Measurements from ENCODE around the gene CCDC92B. TPM values are rescaled to one million over a fixed set of nuclear protein-coding genes. Genes with fewer than 3 reads are reported as not detected.
"Not testable (repeated sequence)": the region's sequence is repeated elsewhere in the genome, so short reads cannot be mapped to it uniquely, and the experiment has no call there.

Gene CCDC92B
- total RNA-seq, 4 donors from 2014 or later = 0.15 to 0.57 (median 0.35) TPM; not detected in 1

DNA sequence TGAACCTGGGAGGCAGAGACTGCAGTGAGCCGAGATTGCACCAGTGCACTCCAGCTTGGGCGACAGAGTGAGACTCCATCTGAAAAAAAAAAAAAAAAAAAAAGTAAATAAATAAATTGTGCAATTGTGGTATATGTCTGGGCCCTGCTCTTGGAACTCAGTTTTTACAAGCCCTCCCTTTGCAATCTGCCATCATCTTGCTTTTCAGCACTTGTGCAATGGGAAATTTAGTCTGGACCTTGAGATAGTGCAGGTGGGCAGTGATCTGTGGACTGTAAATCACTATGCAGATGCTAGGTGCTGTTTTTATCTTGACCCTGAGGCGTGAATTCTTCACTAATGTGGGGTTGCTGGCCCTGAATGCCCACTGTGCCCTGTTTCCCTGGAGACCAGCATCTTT is 40.2 kb upstream of the CCDC92B start:
- Histone ChIP-seq H3K27me3 (peaks cover 0 to 40% (median 0%) of the 10 kb centered on the region in 4 donors), H3K36me3 (no peaks in the 10 kb centered on the region), H3K9me3 (no peaks in the 10 kb centered on the region), H3K4me3 (no peak overlapping the region), H3K4me1 (peaks cover 0 to 14% (median 5%) of the 10 kb centered on the region in 3 donors), H3K27ac (no peak overlapping the region)
- TF ChIP-seq, protein P1, sequence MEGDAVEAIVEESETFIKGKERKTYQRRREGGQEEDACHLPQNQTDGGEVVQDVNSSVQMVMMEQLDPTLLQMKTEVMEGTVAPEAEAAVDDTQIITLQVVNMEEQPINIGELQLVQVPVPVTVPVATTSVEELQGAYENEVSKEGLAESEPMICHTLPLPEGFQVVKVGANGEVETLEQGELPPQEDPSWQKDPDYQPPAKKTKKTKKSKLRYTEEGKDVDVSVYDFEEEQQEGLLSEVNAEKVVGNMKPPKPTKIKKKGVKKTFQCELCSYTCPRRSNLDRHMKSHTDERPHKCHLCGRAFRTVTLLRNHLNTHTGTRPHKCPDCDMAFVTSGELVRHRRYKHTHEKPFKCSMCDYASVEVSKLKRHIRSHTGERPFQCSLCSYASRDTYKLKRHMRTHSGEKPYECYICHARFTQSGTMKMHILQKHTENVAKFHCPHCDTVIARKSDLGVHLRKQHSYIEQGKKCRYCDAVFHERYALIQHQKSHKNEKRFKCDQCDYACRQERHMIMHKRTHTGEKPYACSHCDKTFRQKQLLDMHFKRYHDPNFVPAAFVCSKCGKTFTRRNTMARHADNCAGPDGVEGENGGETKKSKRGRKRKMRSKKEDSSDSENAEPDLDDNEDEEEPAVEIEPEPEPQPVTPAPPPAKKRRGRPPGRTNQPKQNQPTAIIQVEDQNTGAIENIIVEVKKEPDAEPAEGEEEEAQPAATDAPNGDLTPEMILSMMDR (IDR thresholded peaks at IDR 0.05) = no peak
- no peak for TF ChIP-seq POLR2A (IDR thresholded peaks at IDR 0.05)
- DNase-seq = no peak
- intact Hi-C loops (cut with DNase I) = no loop called here
- 39 to 52% methylated on average over 2 to 3 of the region's 3 CpGs for WGBS, 2 donors

DNA sequence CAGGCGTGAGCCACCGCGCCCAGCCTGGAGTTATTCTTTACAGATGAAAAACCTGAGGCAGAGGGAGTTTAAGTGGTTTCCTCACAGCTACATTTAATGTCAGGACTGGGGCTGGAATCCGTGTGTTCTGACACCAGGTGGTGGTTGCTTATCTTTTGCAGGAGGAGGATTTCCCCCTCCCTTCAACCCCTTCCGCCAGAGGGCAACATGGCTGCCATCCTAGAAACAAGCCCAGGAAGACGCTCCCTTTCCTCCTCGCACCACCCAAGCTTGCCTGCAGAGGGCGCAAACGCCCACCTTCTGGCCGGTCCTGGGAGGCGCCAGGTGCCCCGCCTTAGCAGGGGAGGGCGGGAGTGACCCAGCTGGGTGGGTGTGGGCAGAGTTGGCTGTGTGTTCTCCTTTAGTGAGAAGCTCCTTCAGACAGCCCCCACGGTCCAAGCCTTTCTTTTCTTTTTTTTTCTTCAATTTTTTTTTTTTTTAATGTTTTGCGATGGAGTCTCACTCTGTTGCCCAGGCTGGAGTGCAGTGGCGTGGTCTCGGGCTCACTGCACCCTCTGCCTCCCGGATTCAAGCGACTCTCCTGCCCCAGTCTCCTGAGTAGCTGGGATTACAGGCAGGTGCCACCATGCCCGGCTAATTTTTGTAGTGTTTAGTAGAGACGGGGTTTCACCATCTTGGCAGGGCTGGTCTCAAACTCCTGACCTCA is 36.9 kb upstream of the CCDC92B start:
- TF ChIP-seq POLR2A (IDR thresholded peaks at IDR 0.05) = no peak
- TF ChIP-seq, protein P1 (IDR thresholded peaks at IDR 0.05) = peak; percentile 58 to 84 (median 75)
- WGBS, 2 donors = 20% methylated on average over 12 to 16 of the region's 21 CpGs
- peak overlapping the region in 1 of 4 donors; percentile 3 for H3K4me3 ChIP-seq
- peaks cover 0 to 5% (median 0%) of the 10 kb centered on the region in 3 donors for H3K9me3 ChIP-seq
- H3K36me3 ChIP-seq = no peaks in the 10 kb centered on the region
- H3K27me3 ChIP-seq = peaks cover 0 to 13% (median 0%) of the 10 kb centered on the region in 4 donors
- no peak overlapping the region for H3K27ac ChIP-seq
- intact Hi-C loops (cut with DNase I) = no loop called here
- no peak for DNase-seq
- H3K4me1 ChIP-seq = peaks cover 0 to 8% (median 5%) of the 10 kb centered on the region in 3 donors

DNA sequence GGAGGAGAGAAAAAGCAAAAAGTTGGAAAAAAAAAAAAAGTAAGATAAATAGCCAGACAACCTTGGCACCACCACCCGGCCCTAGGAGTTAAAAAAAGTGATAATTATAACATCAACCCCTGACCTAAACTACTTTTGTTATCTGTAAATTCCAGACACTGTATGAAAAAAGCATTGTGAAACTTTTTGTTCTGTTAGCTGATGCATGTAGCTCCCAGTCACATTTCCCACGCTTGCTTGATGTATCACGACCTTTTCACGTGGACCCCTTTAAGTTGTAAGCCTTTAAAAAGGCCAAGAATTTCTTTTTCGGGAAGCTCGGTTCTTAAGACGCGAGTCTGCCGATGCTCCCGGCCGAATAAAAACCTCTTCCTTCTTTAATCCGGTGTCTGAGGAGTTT is 35.9 kb upstream of the CCDC92B start:
- H3K4me3 ChIP-seq; H3K4me1 ChIP-seq; H3K9me3 ChIP-seq; H3K27me3 ChIP-seq; H3K27ac ChIP-seq; DNase-seq; H3K36me3 ChIP-seq; intact Hi-C loops (cut with DNase I): not testable (repeated sequence)
- WGBS, 2 donors = 76 to 78% methylated on average over 12 of the region's 12 CpGs

DNA sequence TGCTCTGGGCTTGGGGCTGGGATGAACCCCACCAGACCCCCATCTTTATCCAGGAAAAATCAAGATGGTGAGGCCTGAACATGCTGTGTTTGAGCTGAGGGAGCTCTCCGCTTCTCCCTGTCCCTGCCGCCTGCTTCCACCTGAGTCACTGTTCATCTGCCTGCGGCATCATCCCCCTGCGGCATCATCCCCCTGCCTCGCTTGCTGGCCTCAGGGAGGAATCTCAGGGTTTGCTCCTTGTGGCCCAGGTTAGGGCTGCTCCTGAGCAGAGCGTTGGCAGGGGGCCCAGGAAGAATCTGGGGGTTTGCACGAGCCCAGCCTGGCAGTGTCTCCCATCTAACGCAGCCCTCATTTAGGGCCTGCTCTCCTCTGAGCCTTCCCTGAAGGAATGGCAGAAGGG is 35.4 kb upstream of the CCDC92B start:
- DNase-seq = no peak
- WGBS, 2 donors = 89 to 92% methylated on average over 5 to 6 of the region's 8 CpGs
- TF ChIP-seq, protein P1 (IDR thresholded peaks at IDR 0.05) = no peak
- TF ChIP-seq POLR2A (IDR thresholded peaks at IDR 0.05) = no peak

DNA sequence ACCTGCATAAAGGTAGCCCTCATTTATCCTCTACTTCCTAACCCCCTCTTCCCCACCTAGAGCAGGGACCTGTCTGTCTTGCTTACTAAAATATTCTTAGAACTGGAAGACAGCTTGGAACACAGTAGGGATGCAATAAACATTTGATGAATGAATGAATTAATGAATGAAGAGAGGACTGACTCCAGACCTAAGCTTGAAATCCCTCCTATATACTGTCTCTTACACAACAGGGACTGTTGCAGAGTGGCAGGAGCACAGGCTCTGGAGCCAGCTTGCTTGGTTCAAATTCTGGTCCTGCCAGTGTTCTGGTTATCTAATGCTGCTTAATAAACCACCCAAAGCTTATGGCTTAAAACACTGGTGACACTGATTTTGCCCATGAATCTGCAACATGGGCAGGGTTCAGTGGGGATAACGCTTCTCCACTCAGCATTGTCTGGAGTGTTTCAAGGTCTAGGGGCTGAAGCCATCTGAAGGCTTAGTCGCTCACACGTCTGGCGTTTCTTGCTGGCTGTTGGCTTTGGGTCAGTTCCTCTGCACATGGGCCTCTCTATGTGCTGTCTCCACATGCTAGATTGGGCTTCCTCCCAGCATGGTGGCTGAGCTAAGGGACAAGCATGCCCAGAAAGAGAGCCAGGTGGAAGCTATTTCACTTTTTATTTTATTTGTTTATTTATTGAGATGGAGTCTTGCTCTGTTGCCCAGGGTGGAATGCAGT is 34.0 kb upstream of the CCDC92B start:
- no peaks in the 10 kb centered on the region for H3K36me3 ChIP-seq
- 80 to 88% methylated on average over 1 to 4 of the region's 4 CpGs for WGBS, 2 donors

More for the DNA sequence above, 35.4 kb upstream of the CCDC92B start:
- Histone ChIP-seq H3K9me3 (peaks cover 0 to 5% (median 0%) of the 10 kb centered on the region in 3 donors), H3K4me1 (peaks cover 0 to 8% (median 5%) of the 10 kb centered on the region in 3 donors), H3K27me3 (peaks cover 0 to 11% (median 0%) of the 10 kb centered on the region in 4 donors), H3K27ac (no peak overlapping the region), H3K4me3 (no peak overlapping the region), H3K36me3 (no peaks in the 10 kb centered on the region)
- intact Hi-C loops (cut with DNase I) = no loop called here

More for the DNA sequence above, 34.0 kb upstream of the CCDC92B start:
- Histone ChIP-seq H3K4me1 (peaks cover 0 to 8% (median 5%) of the 10 kb centered on the region in 3 donors), H3K9me3 (peaks cover 0 to 5% (median 0%) of the 10 kb centered on the region in 3 donors), H3K27me3 (peaks cover 0 to 25% (median 0%) of the 10 kb centered on the region in 4 donors), H3K27ac (no peak overlapping the region), H3K4me3 (no peak overlapping the region)
- TF ChIP-seq, protein P1 (IDR thresholded peaks at IDR 0.05) = no peak
- TF ChIP-seq POLR2A (IDR thresholded peaks at IDR 0.05) = no peak
- DNase-seq = no peak
- intact Hi-C loops (cut with DNase I) = no loop called here

Measured in esophagus squamous epithelium (tissue), 5 donors.